K562 (cell line): ENCODE measurements around the gene GXYLT2. TPM values are rescaled to one million over a fixed set of nuclear protein-coding genes. Genes with fewer than 3 reads are reported as not detected.

Experiments
- ATAC-seq: fragments of 200-7000 bp; cut with Tn5 transposase; 3 replicates; pipeline ENCODE4 v1.9.1; 2020; ENCODE audit warnings: moderate library complexity
- BruUV-seq: library from RNA; stranded (reverse); fragments of 400-500 nt; replicated peaks from 2 replicates; lab custom pipeline; 2021; lab: Mats Ljungman, UMichigan
- CTCF ChIA-PET: fragments of 300-600 bp; formaldehyde crosslinking; extraction: SDS; loops from one replicate; lab custom pipeline; 2021; ENCODE audit warnings: low intra/inter-chr PET ratio; lab: Yijun Ruan, JAX
- POLR2A ChIA-PET: fragments of 300-600, 350-650 bp; sonication (Branson Sonifier 250); formaldehyde crosslinking; extraction: SDS; loops from one replicate; lab custom pipeline; 2021; ENCODE audit warnings: antibody characterized with exemption, inconsistent platforms; lab: Yijun Ruan, JAX
- DNase-seq, 4 experiments: peaks; one replicate each; pipeline versions ENCODE4 v3.0.0 to v3.0.0-alpha.2; 2011 to 2018; ENCODE audit warnings: low spot score in 3 of 4, mixed read lengths in 3 of 4; ENCODE audit errors: extremely low read depth in 1 of 4
- FAIRE-seq: peaks from 2 replicates; lab custom pipeline; 2011; peaks lifted over from hg19 to GRCh38; lab: Jason Lieb, UNC
- H2AFZ ChIP-seq: 2 replicates; pipeline ENCODE4 v1.6.0; 2011; ENCODE audit warnings: low read depth, low read length, control low read depth, inconsistent platforms
- H3K27ac ChIP-seq: fragments of 200-600 bp; 3 replicates; pipeline ENCODE4 v1.8.0; 2011; ENCODE audit warnings: low read depth, mild to moderate bottlenecking, control low read depth, inconsistent platforms, low read length, moderate library complexity, mixed read lengths; ENCODE audit errors: extremely low read depth
- H3K27me3 ChIP-seq, 2 experiments: fragments of 300-600 bp in 1 of 2; 2 replicates in 1 of 2; 3 replicates in 1 of 2; pipeline versions ENCODE4 v1.6.0 to v1.8.0; 2011; ENCODE audit warnings: inconsistent platforms in 2 of 2, low read length in 2 of 2, mild to moderate bottlenecking in 1 of 2, mixed read lengths in 1 of 2, moderate library complexity in 1 of 2; ENCODE audit not compliant: control insufficient read depth in 2 of 2, insufficient read depth in 2 of 2
- H3K36me3 ChIP-seq: fragments of 300-600 bp; 3 replicates; pipeline ENCODE4 v1.8.0; 2011; ENCODE audit warnings: mild to moderate bottlenecking, low read length, inconsistent platforms; ENCODE audit not compliant: control insufficient read depth, insufficient read depth
- H3K4me1 ChIP-seq, 2 experiments: fragments of 200-600 bp in 1 of 2; replicated peaks in 1 of 2; 2 replicates in 1 of 2; 3 replicates in 1 of 2; pipeline versions ENCODE4 v1.5.1 to v1.8.0; 2011; ENCODE audit warnings: inconsistent platforms in 2 of 2, low read length in 2 of 2, mild to moderate bottlenecking in 1 of 2, mixed read lengths in 1 of 2, moderate library complexity in 1 of 2; ENCODE audit not compliant: control insufficient read depth in 2 of 2, insufficient read depth in 2 of 2
- H3K4me2 ChIP-seq: 2 replicates; pipeline ENCODE4 v1.6.1; 2011; ENCODE audit warnings: low read length, control low read depth, inconsistent platforms, mixed read lengths; ENCODE audit not compliant: insufficient read depth
- H3K4me3 ChIP-seq: fragments of 200-600 bp; sonication (generic), shearing (Covaris generic); 2 replicates; pipeline ENCODE4 v1.5.1; 2016; ENCODE audit warnings: control low read depth, inconsistent platforms
- H3K79me2 ChIP-seq: fragments of 200-600 bp; 3 replicates; pipeline ENCODE4 v1.8.0; 2011; ENCODE audit warnings: low read length, inconsistent platforms; ENCODE audit not compliant: control insufficient read depth, insufficient read depth
- H3K9ac ChIP-seq, 2 experiments: 2 replicates each; pipeline versions ENCODE4 v1.6.0 to v1.6.1; 2011; ENCODE audit warnings: low read depth in 2 of 2, low read length in 2 of 2, control low read depth in 1 of 2, inconsistent platforms in 1 of 2, mild to moderate bottlenecking in 1 of 2, mixed read lengths in 1 of 2; ENCODE audit not compliant: insufficient read depth in 1 of 2
- H3K9me1 ChIP-seq: one replicate; pipeline ENCODE4 v1.6.0; 2011; ENCODE audit warnings: inconsistent platforms, mild to moderate bottlenecking, low read length, moderate library complexity; ENCODE audit not compliant: control insufficient read depth, insufficient read depth
- H3K9me3 ChIP-seq: replicated peaks from 2 replicates; pipeline ENCODE4 v1.5.1; 2011; ENCODE audit warnings: low read depth, low read length, inconsistent platforms; ENCODE audit not compliant: control insufficient read depth, insufficient read depth
- H4K20me1 ChIP-seq: replicated peaks from 2 replicates; pipeline ENCODE4 v1.6.1; 2011; ENCODE audit warnings: low read length, inconsistent platforms, mixed read lengths; ENCODE audit not compliant: control insufficient read depth, insufficient read depth
- ATF3 ChIP-seq, 2 experiments: fragments of 450-650 bp in 1 of 2; sonication (generic) in 1 of 2; formaldehyde crosslinking in 1 of 2; IDR thresholded peaks in 1 of 2; conservative IDR thresholded peaks in 1 of 2; 2 replicates each; pipeline versions ENCODE4 v1.6.1 to v1.8.1; 2016 to 2023; ENCODE audit warnings: mild to moderate bottlenecking in 2 of 2, moderate library complexity in 2 of 2, inconsistent platforms in 1 of 2, missing genetic modification reagents in 1 of 2
- HDAC8 ChIP-seq: fragments of 450-650 bp; IDR thresholded peaks from 2 replicates; pipeline ENCODE4 v1.6.1; 2016; ENCODE audit warnings: mild to moderate bottlenecking, missing genetic modification characterization, moderate library complexity, missing compliant biosample characterization
- JUND ChIP-seq, 2 experiments: IDR thresholded peaks; 2 replicates in 1 of 2; 3 replicates in 1 of 2; pipeline ENCODE4 v1.6.1; 2011; ENCODE audit warnings: borderline replicate concordance in 2 of 2, low read depth in 2 of 2, low read length in 2 of 2, improper control_type of control experiment in 1 of 2, missing biosample characterization in 1 of 2, missing genetic modification characterization in 1 of 2, missing genetic modification reagents in 1 of 2
- MTA1 ChIP-seq: fragments of 450-650 bp; IDR thresholded peaks from 2 replicates; pipeline ENCODE4 v1.6.1; 2017; ENCODE audit warnings: borderline replicate concordance
- NFXL1 ChIP-seq: fragments of 450-650 bp; formaldehyde crosslinking; IDR thresholded peaks from 2 replicates; pipeline ENCODE4 v1.4.0; 2021; ENCODE audit warnings: mild to moderate bottlenecking
- TCF7L2 ChIP-seq: fragments of 150-350 bp; IDR thresholded peaks from 2 replicates; pipeline ENCODE4 v1.6.1; 2016; ENCODE audit warnings: low read depth, mild to moderate bottlenecking, low read length, moderate library complexity
- ZBED1 ChIP-seq: IDR thresholded peaks from 2 replicates; pipeline ENCODE4 v1.6.1; 2014
- ZFPM2 ChIP-seq: fragments of 250-450 bp; sonication (Bioruptor Pico); IDR thresholded peaks from 2 replicates; pipeline ENCODE4 v1.5.1; 2022; ENCODE audit warnings: mild to moderate bottlenecking
- ZNF274 ChIP-seq: IDR thresholded peaks from 2 replicates; pipeline ENCODE4 v1.6.1; 2011; ENCODE audit warnings: low read depth, mild to moderate bottlenecking, low read length, moderate library complexity, borderline replicate concordance
- ZNF79 ChIP-seq: fragments of 250-450 bp; sonication (Bioruptor Pico); IDR thresholded peaks from 2 replicates; pipeline ENCODE4 v1.4.0; 2020; ENCODE audit warnings: low read depth, mild to moderate bottlenecking, moderate library complexity
- WGBS: fragments of 100-300 bp; shearing (Covaris generic); methylation state at CpG from one replicate; pipeline ENCODE4 v1.1.6; 2016; ENCODE audit warnings: low coverage, mixed read lengths; ENCODE audit not compliant: insufficient coverage; ENCODE audit errors: missing lambda C conversion rate; 5-methylcytosine and 5-hydroxymethylcytosine counted together
- in situ Hi-C: fragments of 300-500 bp; cut with MboI; formaldehyde crosslinking; loops from 4 replicates; pipeline ENCODE4 v1.15.0; 2018; ENCODE audit warnings: inconsistent platforms, mixed read lengths
- intact Hi-C: fragments of 100-400 bp; cut with micrococcal nuclease; formaldehyde crosslinking; loops from 2 replicates; pipeline ENCODE4 v1.14.2; 2022
- polyA plus RNA-seq, 8 experiments: library from polyadenylated mRNA; depleted of rRNA in 4 of 8; stranded (reverse) in 5 of 8; unstranded in 3 of 8; fragments of >200 nt; fragmentation: Nextera tagmentation in 2 of 8; fragmentation: Illumina TruSeq in 1 of 8; extraction: Ambion mirVana in 2 of 8; extraction: Trizol in 1 of 8; gene quantifications; 2 replicates each; pipeline versions ENCODE4 v1.2.1 to v1.2.3, GENCODE V29; 2011 to 2014; ENCODE audit warnings: inconsistent platforms in 1 of 8, missing spikeins in 1 of 8
- total RNA-seq, 7 experiments: library from RNA; depleted of rRNA in 6 of 7; stranded (reverse); fragments of >200 nt in 6 of 7; fragmentation: Illumina TruSeq in 2 of 7; extraction: Trizol in 2 of 7; gene quantifications; 2 replicates each; pipeline versions ENCODE4 v1.2.1 to v1.2.3, GENCODE V29; 2011 to 2021; ENCODE audit warnings: low replicate concordance in 1 of 7
- TF ChIP-seq, protein P1 (sequence below), 3 experiments: fragments of 200-800 bp in 1 of 3; fragments of 250-450 bp in 1 of 3; fragments of 450-650 bp in 1 of 3; sonication (Bioruptor Pico) in 1 of 3; sonication (Bioruptor generic) in 1 of 3; formaldehyde crosslinking in 1 of 3; IDR thresholded peaks; 2 replicates each; pipeline versions ENCODE4 v1.6.1 to v1.8.0; 2016 to 2022; ENCODE audit warnings: mild to moderate bottlenecking in 2 of 3, missing genetic modification characterization in 2 of 3, missing compliant biosample characterization in 1 of 3, moderate library complexity in 1 of 3

GXYLT2 gene
- total and polyA plus RNA-seq, 9 of the 15 experiments (the other 6 are each of a cell fraction or from before 2014, with no cell fraction given), result 0.71 to 6.0 (median 3.3) TPM

DNA sequence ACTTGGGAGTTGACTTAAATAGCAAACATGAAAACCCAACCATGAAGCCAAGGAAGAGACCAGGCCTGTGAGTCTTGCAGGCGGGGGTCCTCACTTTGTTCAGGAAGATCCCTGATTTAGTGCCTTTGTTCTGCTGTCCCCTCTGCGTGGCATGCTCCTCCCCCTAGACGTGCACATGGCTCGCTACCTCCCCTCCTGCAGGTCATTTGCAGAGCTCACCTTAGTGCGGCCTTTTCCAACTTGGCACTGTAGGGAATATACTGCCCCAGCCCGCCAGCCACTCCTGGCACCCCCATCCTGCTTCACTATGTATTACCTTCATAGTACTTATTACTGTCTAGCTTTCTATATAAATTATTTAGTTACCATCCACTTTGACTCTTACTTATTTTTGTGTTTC lies 18.3 kb downstream of the GXYLT2 start (continued):
- no peak for TF ChIP-seq ATF3 (IDR thresholded peaks at IDR 0.05)
- no peak for TF ChIP-seq ATF3 (CRISPR knock-in tag; conservative IDR thresholded peaks at IDR 0.05)
- no peak for TF ChIP-seq ZNF274
- no peak for TF ChIP-seq NFXL1 (CRISPR knock-in tag)
- TF ChIP-seq ZFPM2 (CRISPR knock-in tag), result no peak

GRCh38 chr3:72907131-72907711 lies 19.4 kb downstream of the GXYLT2 start:
- CTCF ChIA-PET, result no interaction called here
- Histone ChIP-seq H3K79me2 (no peaks in the 10 kb centered on the region), H3K9me3 (no peaks in the 10 kb centered on the region), H2AFZ (no peak overlapping the region), H3K4me1 (no peaks in the 10 kb centered on the region; a peak in 2 of 5 replicates), H3K36me3 (no peaks in the 10 kb centered on the region), H3K4me2 (no peak overlapping the region), H4K20me1 (no peaks in the 10 kb centered on the region), H3K9me1 (no peaks in the 10 kb centered on the region), H3K9ac (no peak overlapping the region), H3K27ac (no peak overlapping the region), H3K27me3 (no peaks in the 10 kb centered on the region), H3K4me3 (no peak overlapping the region)
- FAIRE-seq, result no peak
- in situ Hi-C loops, result no loop called here
- ATAC-seq, result no peak
- intact Hi-C loops, result no loop called here
- BruUV-seq, result no TSS peak
- POLR2A ChIA-PET, result no interaction called here
- TF ChIP-seq ZNF79 (no peak), JUND (IDR thresholded peaks at IDR 0.05; ENCODE audit: borderline replicate concordance, low read depth, low read length) (no peak), JUND (tag; IDR thresholded peaks at IDR 0.05; ENCODE audit: borderline replicate concordance, low read depth, low read length) (no peak), ZBED1 (no peak), HDAC8 (no peak), TCF7L2 (no peak), MTA1 (no peak)
- TF ChIP-seq, protein P1, sequence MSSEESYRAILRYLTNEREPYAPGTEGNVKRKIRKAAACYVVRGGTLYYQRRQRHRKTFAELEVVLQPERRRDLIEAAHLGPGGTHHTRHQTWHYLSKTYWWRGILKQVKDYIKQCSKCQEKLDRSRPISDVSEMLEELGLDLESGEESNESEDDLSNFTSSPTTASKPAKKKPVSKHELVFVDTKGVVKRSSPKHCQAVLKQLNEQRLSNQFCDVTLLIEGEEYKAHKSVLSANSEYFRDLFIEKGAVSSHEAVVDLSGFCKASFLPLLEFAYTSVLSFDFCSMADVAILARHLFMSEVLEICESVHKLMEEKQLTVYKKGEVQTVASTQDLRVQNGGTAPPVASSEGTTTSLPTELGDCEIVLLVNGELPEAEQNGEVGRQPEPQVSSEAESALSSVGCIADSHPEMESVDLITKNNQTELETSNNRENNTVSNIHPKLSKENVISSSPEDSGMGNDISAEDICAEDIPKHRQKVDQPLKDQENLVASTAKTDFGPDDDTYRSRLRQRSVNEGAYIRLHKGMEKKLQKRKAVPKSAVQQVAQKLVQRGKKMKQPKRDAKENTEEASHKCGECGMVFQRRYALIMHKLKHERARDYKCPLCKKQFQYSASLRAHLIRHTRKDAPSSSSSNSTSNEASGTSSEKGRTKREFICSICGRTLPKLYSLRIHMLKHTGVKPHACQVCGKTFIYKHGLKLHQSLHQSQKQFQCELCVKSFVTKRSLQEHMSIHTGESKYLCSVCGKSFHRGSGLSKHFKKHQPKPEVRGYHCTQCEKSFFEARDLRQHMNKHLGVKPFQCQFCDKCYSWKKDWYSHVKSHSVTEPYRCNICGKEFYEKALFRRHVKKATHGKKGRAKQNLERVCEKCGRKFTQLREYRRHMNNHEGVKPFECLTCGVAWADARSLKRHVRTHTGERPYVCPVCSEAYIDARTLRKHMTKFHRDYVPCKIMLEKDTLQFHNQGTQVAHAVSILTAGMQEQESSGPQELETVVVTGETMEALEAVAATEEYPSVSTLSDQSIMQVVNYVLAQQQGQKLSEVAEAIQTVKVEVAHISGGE (CRISPR knock-in tag; IDR thresholded peaks at IDR 0.05), result no peak
- WGBS, result 20% methylated on average over 4 of the region's 4 CpGs
- DNase-seq, result no peak
